ENCODE measurements around the gene CALR3.

GRCh38 chr19:16537111-16537510 lies 41.1 kb upstream of the CALR3 start:
- TF ChIP-seq, protein P1, sequence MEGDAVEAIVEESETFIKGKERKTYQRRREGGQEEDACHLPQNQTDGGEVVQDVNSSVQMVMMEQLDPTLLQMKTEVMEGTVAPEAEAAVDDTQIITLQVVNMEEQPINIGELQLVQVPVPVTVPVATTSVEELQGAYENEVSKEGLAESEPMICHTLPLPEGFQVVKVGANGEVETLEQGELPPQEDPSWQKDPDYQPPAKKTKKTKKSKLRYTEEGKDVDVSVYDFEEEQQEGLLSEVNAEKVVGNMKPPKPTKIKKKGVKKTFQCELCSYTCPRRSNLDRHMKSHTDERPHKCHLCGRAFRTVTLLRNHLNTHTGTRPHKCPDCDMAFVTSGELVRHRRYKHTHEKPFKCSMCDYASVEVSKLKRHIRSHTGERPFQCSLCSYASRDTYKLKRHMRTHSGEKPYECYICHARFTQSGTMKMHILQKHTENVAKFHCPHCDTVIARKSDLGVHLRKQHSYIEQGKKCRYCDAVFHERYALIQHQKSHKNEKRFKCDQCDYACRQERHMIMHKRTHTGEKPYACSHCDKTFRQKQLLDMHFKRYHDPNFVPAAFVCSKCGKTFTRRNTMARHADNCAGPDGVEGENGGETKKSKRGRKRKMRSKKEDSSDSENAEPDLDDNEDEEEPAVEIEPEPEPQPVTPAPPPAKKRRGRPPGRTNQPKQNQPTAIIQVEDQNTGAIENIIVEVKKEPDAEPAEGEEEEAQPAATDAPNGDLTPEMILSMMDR (IDR thresholded peaks at IDR 0.05 in 4 of 5, conservative IDR thresholded peaks at IDR 0.05 in 1 of 5), result no peak
- TF ChIP-seq POLR2A (IDR thresholded peaks at IDR 0.05), result no peak

Data from gastrocnemius medialis (tissue), 4 donors.